Superior temporal gyrus (tissue), 1 donor: Measurements from ENCODE around the gene COL5A3.
A peak's percentile ranks its signal among the peaks of the same experiment; 100 is the strongest.
"Not testable (repeated sequence)": the region's sequence is repeated elsewhere in the genome, so short reads cannot be mapped to it uniquely, and the experiment has no call there.

ENCODE experiments used
- DNase-seq: peaks from one replicate; pipeline ENCODE4 v3.0.0-alpha.2; 2016; ENCODE audit errors: extremely low spot score

The COL5A3 gene

GRCh38 chr19:9937001-9937411 is 73.3 kb downstream of the COL5A3 start:
- DNase-seq = no peak

GRCh38 chr19:9936326-9937000 is 73.8 kb downstream of the COL5A3 start, which contains the start of gene OLFM2:
OLFM2 (minus strand) TSS chr19:9936515; CDS start chr19:9936366, 149 bp downstream.
- no peak for DNase-seq

GRCh38 chr19:9935506-9936325 is 74.6 kb downstream of the COL5A3 start:
- no peak for DNase-seq

- DNase-seq = peak; percentile 40
These were observed 76.0 kb downstream of the COL5A3 start for GRCh38 chr19:9934132-9934950.

- DNase-seq = no peak
These were observed 77.5 kb downstream of the COL5A3 start for GRCh38 chr19:9932835-9933234.

GRCh38 chr19:9931629-9932028 is 78.7 kb downstream of the COL5A3 start:
- DNase-seq = no peak

GRCh38 chr19:9923440-9923839 is 86.9 kb downstream of the COL5A3 start:
- DNase-seq = no peak

GRCh38 chr19:9922782-9923379 is 87.4 kb downstream of the COL5A3 start:
- DNase-seq = not testable (repeated sequence)

GRCh38 chr19:9917321-9917720 is 93.0 kb downstream of the COL5A3 start:
- DNase-seq = peak; percentile 52

GRCh38 chr19:9916719-9917118 is 93.6 kb downstream of the COL5A3 start:
- DNase-seq = no peak

- DNase-seq = peak; percentile 26
These were observed 95.7 kb downstream of the COL5A3 start for GRCh38 chr19:9914315-9915207.

- DNase-seq = no peak
These were observed 96.3 kb downstream of the COL5A3 start for GRCh38 chr19:9914001-9914314.

GRCh38 chr19:9913237-9914000 is 96.9 kb downstream of the COL5A3 start:
- DNase-seq = no peak

GRCh38 chr19:9912551-9913236 is 97.6 kb downstream of the COL5A3 start:
- no peak for DNase-seq

GRCh38 chr19:9911524-9912185 is 98.6 kb downstream of the COL5A3 start:
- DNase-seq = no peak

- DNase-seq = no peak
These were observed 99.7 kb downstream of the COL5A3 start for GRCh38 chr19:9910625-9911024.
